C4-2B (cell line): ENCODE results near the gene DGKE.
A peak's percentile ranks its signal among the peaks of the same experiment; 100 is the strongest.

ENCODE experiments used
- H3K27ac ChIP-seq: fragments of 450-650 bp; 2 replicates; pipeline ENCODE4 v1.5.1; 2017
- ZFX ChIP-seq: fragments of 450-650 bp; IDR thresholded peaks from 2 replicates; pipeline ENCODE4 v1.6.1; 2017
- TF ChIP-seq, protein P1 (sequence below): fragments of 450-650 bp; conservative IDR thresholded peaks from 2 replicates; pipeline ENCODE4 v1.5.1; 2017; ENCODE audit warnings: mild to moderate bottlenecking

Gene DGKE

DNA sequence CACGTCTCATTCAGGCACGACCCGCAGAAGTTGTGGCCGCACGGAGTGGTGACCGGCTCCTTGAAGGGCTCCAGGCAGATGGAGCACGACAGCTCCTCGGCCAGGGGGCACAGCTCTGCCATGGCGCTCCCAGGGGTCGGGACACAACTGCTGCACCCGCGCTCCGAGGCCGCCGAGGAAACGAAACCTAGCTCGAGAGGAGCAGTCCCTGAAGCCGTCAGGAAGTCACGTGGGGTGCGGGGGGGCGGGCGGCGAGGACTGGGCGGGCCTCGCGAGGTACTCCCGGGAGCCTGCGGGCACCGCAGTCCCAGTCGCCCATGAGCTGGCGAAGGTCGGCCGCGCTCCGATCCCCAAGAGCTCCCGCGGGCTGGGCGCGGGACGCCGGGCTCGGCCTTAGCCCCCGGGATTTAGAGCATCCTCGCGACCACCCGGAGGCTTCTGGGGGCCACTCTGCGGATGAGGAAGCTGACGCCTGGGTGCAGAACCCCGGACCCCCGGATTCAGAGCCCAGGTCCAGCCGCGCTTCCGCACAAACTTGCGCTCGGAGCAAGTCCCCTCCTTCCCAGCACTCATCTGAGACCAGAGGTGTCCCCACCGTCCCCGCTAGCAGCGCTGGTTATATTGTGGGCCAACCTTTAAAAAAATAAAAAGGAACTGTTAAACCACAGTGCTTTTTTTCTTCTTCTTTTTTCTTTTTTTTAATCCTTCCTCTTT lies 80.1 kb downstream of the DGKE start, which contains the start of gene TRIM25:
Gene TRIM25, minus strand, starts transcription at position 183 of the 714 bp plus-strand sequence. Its CDS starts 61 bp downstream, at position 122.
- peak within 1 kb of the TSS; percentile 77 for H3K27ac ChIP-seq
- TF ChIP-seq, protein P1, sequence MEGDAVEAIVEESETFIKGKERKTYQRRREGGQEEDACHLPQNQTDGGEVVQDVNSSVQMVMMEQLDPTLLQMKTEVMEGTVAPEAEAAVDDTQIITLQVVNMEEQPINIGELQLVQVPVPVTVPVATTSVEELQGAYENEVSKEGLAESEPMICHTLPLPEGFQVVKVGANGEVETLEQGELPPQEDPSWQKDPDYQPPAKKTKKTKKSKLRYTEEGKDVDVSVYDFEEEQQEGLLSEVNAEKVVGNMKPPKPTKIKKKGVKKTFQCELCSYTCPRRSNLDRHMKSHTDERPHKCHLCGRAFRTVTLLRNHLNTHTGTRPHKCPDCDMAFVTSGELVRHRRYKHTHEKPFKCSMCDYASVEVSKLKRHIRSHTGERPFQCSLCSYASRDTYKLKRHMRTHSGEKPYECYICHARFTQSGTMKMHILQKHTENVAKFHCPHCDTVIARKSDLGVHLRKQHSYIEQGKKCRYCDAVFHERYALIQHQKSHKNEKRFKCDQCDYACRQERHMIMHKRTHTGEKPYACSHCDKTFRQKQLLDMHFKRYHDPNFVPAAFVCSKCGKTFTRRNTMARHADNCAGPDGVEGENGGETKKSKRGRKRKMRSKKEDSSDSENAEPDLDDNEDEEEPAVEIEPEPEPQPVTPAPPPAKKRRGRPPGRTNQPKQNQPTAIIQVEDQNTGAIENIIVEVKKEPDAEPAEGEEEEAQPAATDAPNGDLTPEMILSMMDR, result no peak
- TF ChIP-seq ZFX, result peak; percentile 48

DNA sequence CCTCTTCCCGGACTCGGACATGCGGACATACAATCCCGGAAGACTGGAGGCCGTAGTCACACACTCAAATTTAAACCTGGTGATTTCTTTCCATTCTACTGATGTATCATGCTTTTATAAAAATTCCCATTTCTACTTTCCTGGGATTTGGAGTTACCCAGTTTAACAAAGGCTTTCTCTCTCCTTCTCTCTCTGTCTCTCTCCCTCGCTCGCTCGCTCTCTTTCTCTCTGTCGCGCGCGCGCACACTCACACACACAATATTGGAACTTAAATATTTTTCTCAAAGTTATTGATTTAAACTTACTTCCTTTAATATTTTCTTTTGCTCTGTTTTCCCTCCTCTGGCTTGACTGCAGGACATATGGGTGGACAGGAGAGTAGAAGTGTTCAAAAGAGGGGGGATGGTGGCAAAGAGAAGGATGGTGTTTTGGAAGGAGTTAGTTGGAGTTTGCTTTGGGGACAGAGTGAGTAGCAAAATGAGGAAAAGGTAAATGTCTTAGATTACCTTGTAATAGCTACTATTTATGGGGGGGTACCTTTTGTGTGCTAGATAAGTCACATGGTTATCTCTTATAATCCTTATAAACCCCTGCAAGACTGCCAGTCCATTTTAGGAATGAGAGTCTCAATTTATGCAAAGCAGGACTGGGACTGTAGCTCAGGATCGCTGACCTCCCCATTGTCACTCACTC lies 80.8 kb downstream of the DGKE start:
- no peak for TF ChIP-seq ZFX
- TF ChIP-seq, protein P1, result no peak
- peak overlapping the region; percentile 77 for H3K27ac ChIP-seq

DNA sequence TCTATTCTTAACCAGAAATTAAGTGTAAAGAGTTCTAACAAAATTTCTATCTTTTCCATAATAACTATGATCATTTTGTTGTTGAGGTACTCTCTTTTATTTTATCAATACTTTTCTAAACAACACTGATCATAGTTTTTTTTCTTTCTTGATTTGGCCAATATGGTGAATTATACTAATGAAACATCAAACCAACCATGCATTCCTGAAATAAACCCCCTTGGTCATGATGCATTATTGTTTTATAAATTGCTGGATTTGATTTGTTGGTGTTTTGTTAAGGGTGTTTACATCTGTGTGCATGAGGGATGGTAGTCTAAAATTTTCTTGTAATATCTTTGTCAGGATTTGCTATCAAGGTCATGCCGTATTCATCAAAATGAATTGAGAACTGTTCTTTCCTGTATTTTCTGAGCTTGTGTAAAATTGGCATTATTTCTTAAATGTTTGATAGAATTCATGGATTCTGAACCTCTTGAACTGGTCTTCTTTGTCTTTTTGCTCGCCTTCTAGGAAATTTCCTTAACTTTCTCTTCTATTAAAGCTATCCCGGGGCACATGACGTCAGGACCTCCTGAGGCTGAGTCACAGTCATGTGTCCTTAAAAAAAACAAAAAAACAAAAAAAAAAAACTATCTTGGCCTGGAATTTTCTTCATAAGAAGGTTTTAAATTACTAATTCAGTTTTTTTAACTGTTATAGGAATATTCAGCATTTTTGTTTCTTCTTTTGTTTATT lies 83.8 kb downstream of the DGKE start:
- TF ChIP-seq ZFX, result no peak
- TF ChIP-seq, protein P1, result no peak
- no peak overlapping the region for H3K27ac ChIP-seq

DNA sequence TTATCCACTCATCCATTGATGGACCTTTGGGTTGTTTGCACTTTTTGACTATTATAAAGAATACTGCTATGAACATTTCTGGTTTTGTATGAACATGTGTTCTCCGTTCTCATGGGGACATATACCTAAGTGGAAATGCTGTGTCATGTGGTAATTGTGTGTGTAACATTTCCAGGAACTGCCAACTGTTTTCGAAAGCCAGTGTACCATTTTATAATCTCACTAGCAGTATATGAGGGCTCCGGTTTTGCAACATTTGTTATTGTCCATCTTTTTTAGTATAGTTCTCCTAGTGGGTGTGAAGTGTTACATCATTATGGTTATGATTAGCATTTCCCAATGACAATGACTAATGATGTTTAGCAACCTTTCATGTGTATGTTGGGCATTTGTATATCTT lies 85.0 kb downstream of the DGKE start:
- TF ChIP-seq ZFX, result no peak
- TF ChIP-seq, protein P1, result no peak
- no peak overlapping the region for H3K27ac ChIP-seq
